Transverse colon (tissue), 4 donors: ENCODE measurements around the gene NOL11.

Experiments
- POLR2A ChIP-seq: fragments of 450-650 bp; IDR thresholded peaks from one replicate; pipeline ENCODE4 v1.6.1; 2016; ENCODE audit warnings: antibody characterized with exemption, mild to moderate bottlenecking, moderate library complexity
- POLR2AphosphoS5 ChIP-seq, 3 donors: sonication (generic); formaldehyde crosslinking; IDR thresholded peaks; one replicate each; pipeline ENCODE4 v1.6.1; 2016; ENCODE audit warnings: antibody characterized with exemption in 3 of 3
- TF ChIP-seq, protein P1 (sequence below), 5 experiments: fragments of 200-600 bp in 3 of 5; fragments of 450-650 bp in 2 of 5; sonication (generic) in 3 of 5; IDR thresholded peaks; 1 replicate in 2 of 5; 2 replicates in 3 of 5; pipeline ENCODE4 v1.5.1; 2016 to 2017; ENCODE audit warnings: antibody characterized with exemption in 5 of 5, inconsistent platforms in 3 of 5, mild to moderate bottlenecking in 2 of 5, moderate library complexity in 1 of 5

DNA sequence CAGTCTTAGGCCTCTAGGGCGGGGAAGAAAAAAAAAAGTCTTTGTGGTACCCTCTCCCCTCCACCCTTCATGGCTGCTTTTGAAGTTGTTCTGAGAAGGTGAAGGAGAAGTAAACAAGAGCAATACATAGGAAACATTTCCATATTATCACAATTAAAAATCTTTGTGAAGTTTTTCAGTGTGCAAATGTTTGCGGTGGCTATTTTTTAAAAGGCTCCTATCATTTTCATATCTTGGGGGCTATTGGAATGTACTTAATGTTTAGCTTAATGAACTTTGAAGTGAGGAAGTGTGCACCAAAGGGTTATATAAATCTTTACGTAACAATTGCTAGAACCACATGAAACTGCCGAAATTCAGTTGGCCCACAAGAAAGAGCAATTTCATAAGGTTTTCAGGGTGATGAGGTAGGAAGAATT, 7.6 kb downstream of the NOL11 start:
- TF ChIP-seq POLR2A (no peak), POLR2AphosphoS5 (IDR thresholded peaks at IDR 0.05) (no peak)
- TF ChIP-seq, protein P1, sequence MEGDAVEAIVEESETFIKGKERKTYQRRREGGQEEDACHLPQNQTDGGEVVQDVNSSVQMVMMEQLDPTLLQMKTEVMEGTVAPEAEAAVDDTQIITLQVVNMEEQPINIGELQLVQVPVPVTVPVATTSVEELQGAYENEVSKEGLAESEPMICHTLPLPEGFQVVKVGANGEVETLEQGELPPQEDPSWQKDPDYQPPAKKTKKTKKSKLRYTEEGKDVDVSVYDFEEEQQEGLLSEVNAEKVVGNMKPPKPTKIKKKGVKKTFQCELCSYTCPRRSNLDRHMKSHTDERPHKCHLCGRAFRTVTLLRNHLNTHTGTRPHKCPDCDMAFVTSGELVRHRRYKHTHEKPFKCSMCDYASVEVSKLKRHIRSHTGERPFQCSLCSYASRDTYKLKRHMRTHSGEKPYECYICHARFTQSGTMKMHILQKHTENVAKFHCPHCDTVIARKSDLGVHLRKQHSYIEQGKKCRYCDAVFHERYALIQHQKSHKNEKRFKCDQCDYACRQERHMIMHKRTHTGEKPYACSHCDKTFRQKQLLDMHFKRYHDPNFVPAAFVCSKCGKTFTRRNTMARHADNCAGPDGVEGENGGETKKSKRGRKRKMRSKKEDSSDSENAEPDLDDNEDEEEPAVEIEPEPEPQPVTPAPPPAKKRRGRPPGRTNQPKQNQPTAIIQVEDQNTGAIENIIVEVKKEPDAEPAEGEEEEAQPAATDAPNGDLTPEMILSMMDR (IDR thresholded peaks at IDR 0.05) = no peak
